ENCODE data around the gene OR52I1. TPM values are rescaled to one million over a fixed set of nuclear protein-coding genes. Genes with fewer than 3 reads are reported as not detected.

Gene OR52I1
- total RNA-seq (ENCODE audit: low replicate concordance), result not detected in 2 replicates
- long read RNA-seq, partial matches to known transcripts, result 0 of 1 reads
- long read RNA-seq, other reads (novel, unspliced or antisense), result 0 of 1 reads

- no peak for TF ChIP-seq CTCF (conservative IDR thresholded peaks at IDR 0.05)
Observed at GRCh38 chr11:4593739-4594138, at the start of gene OR52I1. OR52I1 (plus strand) TSS chr11:4594039; CDS start chr11:4594039, 0 bp downstream.

GRCh38 chr11:4544891-4545290 lies 48.9 kb upstream of the OR52I1 start, which contains the start of gene OR52M1:
OR52M1 (plus strand) TSS chr11:4545191; CDS start chr11:4545191, 0 bp downstream.
- no peak for DNase-seq (ENCODE audit: extremely low spot score, unreplicated experiment)
- Mint-ChIP-seq H3K27ac (no peak within 1 kb of the TSS), H3K4me3 (no peak within 1 kb of the TSS), H3K27me3 (peaks cover 6% of the 10 kb centered on the region), H3K36me3 (no peaks in the 10 kb centered on the region), H3K4me1 (ENCODE audit: unreplicated experiment) (no peaks in the 10 kb centered on the region), H3K9me3 (no peaks in the 10 kb centered on the region)
- TF ChIP-seq CTCF (conservative IDR thresholded peaks at IDR 0.05), result no peak

More at GRCh38 chr11:4593739-4594138, at the start of gene OR52I1:
- peaks cover 7% of the 10 kb centered on the region for H3K27me3 Mint-ChIP-seq
- H3K27ac Mint-ChIP-seq, result no peak within 1 kb of the TSS
- no peak within 1 kb of the TSS for H3K4me3 Mint-ChIP-seq
- no peaks in the 10 kb centered on the region for H3K9me3 Mint-ChIP-seq
- DNase-seq (ENCODE audit: extremely low spot score, unreplicated experiment), result no peak
- no peaks in the 10 kb centered on the region for H3K4me1 Mint-ChIP-seq (ENCODE audit: unreplicated experiment)
- peaks cover 11% of the 10 kb centered on the region for H3K36me3 Mint-ChIP-seq

GRCh38 chr11:4546878-4547277 lies 47.0 kb upstream of the OR52I1 start:
- Mint-ChIP-seq H3K27me3 (peaks cover 3% of the 10 kb centered on the region), H3K27ac (no peak overlapping the region), H3K4me1 (ENCODE audit: unreplicated experiment) (no peaks in the 10 kb centered on the region), H3K9me3 (peaks cover 4% of the 10 kb centered on the region), H3K36me3 (no peaks in the 10 kb centered on the region), H3K4me3 (no peak overlapping the region)
- no peak for DNase-seq (ENCODE audit: extremely low spot score, unreplicated experiment)
- TF ChIP-seq CTCF (conservative IDR thresholded peaks at IDR 0.05), result no peak

- Mint-ChIP-seq H3K27ac (no peak overlapping the region), H3K9me3 (peaks cover 4% of the 10 kb centered on the region), H3K4me1 (ENCODE audit: unreplicated experiment) (no peaks in the 10 kb centered on the region), H3K4me3 (no peak overlapping the region), H3K36me3 (no peaks in the 10 kb centered on the region), H3K27me3 (no peaks in the 10 kb centered on the region)
- DNase-seq (ENCODE audit: extremely low spot score, unreplicated experiment), result no peak
- TF ChIP-seq CTCF (conservative IDR thresholded peaks at IDR 0.05), result no peak
Observed at GRCh38 chr11:4547416-4547815, 46.4 kb upstream of the OR52I1 start.

GRCh38 chr11:4551346-4551979 lies 42.4 kb upstream of the OR52I1 start:
- TF ChIP-seq CTCF (conservative IDR thresholded peaks at IDR 0.05), result peak; percentile 49
- Mint-ChIP-seq H3K9me3 (peaks cover 8% of the 10 kb centered on the region), H3K27me3 (no peaks in the 10 kb centered on the region), H3K4me1 (ENCODE audit: unreplicated experiment) (no peaks in the 10 kb centered on the region), H3K36me3 (no peaks in the 10 kb centered on the region), H3K4me3 (no peak overlapping the region), H3K27ac (no peak overlapping the region)
- no peak for DNase-seq (ENCODE audit: extremely low spot score, unreplicated experiment)

Measured in type B pancreatic cell (in vitro differentiated cells).